ENCODE results near the gene GFOD2. TPM values are rescaled to one million over a fixed set of nuclear protein-coding genes. Genes with fewer than 3 reads are reported as not detected.

GFOD2 gene
- total RNA-seq, 1 donor from 2014 or later, result 20.3 TPM

- Mint-ChIP-seq H3K36me3 (ENCODE audit: low read depth) (peaks cover 10% of the 10 kb centered on the region), H3K9me3 (no peaks in the 10 kb centered on the region), H3K27me3 (ENCODE audit: insufficient read depth) (no peaks in the 10 kb centered on the region), H3K4me1 (ENCODE audit: low read depth) (no peaks in the 10 kb centered on the region), H3K4me3 (no peak overlapping the region), H3K27ac (no peak overlapping the region)
- no peak for DNase-seq (ENCODE audit: low spot score)
- intact Hi-C loops (cut with micrococcal nuclease), result no loop called here
Observed at GRCh38 chr16:67679935-67680897, 38.9 kb downstream of the GFOD2 start.

- no peak for DNase-seq (ENCODE audit: low spot score)
- Mint-ChIP-seq H3K36me3 (ENCODE audit: low read depth) (peaks cover 6% of the 10 kb centered on the region), H3K27me3 (ENCODE audit: insufficient read depth) (no peaks in the 10 kb centered on the region), H3K9me3 (no peaks in the 10 kb centered on the region), H3K27ac (no peak overlapping the region), H3K4me3 (no peak overlapping the region), H3K4me1 (ENCODE audit: low read depth) (no peaks in the 10 kb centered on the region)
- intact Hi-C loops (cut with micrococcal nuclease), result no loop called here
Observed at GRCh38 chr16:67678354-67679023, 40.6 kb downstream of the GFOD2 start.

GRCh38 chr16:67677712-67678111 lies 41.4 kb downstream of the GFOD2 start:
- no peak overlapping the region for H3K4me3 Mint-ChIP-seq
- DNase-seq (ENCODE audit: low spot score), result no peak
- H3K36me3 Mint-ChIP-seq (ENCODE audit: low read depth), result peaks cover 3% of the 10 kb centered on the region
- no peaks in the 10 kb centered on the region for H3K4me1 Mint-ChIP-seq (ENCODE audit: low read depth)
- H3K27ac Mint-ChIP-seq, result no peak overlapping the region
- no peaks in the 10 kb centered on the region for H3K9me3 Mint-ChIP-seq
- no peaks in the 10 kb centered on the region for H3K27me3 Mint-ChIP-seq (ENCODE audit: insufficient read depth)
- intact Hi-C loops (cut with micrococcal nuclease), result no loop called here

- Mint-ChIP-seq H3K27me3 (ENCODE audit: insufficient read depth) (no peaks in the 10 kb centered on the region), H3K36me3 (ENCODE audit: low read depth) (no peaks in the 10 kb centered on the region)
Observed at GRCh38 chr16:67676939-67677338, 42.2 kb downstream of the GFOD2 start.

GRCh38 chr16:67676516-67676915 lies 42.6 kb downstream of the GFOD2 start:
- Mint-ChIP-seq H3K4me1 (ENCODE audit: low read depth) (no peaks in the 10 kb centered on the region), H3K27ac (no peak overlapping the region), H3K36me3 (ENCODE audit: low read depth) (no peaks in the 10 kb centered on the region), H3K4me3 (no peak overlapping the region), H3K27me3 (ENCODE audit: insufficient read depth) (no peaks in the 10 kb centered on the region), H3K9me3 (no peaks in the 10 kb centered on the region)
- DNase-seq (ENCODE audit: low spot score), result no peak
- intact Hi-C loops (cut with micrococcal nuclease), result no loop called here

More at GRCh38 chr16:67676939-67677338, 42.2 kb downstream of the GFOD2 start:
- Mint-ChIP-seq H3K9me3 (no peaks in the 10 kb centered on the region), H3K4me1 (ENCODE audit: low read depth) (no peaks in the 10 kb centered on the region), H3K27ac (no peak overlapping the region), H3K4me3 (no peak overlapping the region)
- no peak for DNase-seq (ENCODE audit: low spot score)
- intact Hi-C loops (cut with micrococcal nuclease), result no loop called here

- no peak for DNase-seq (ENCODE audit: low spot score)
- H3K4me3 Mint-ChIP-seq, result no peak overlapping the region
- no peaks in the 10 kb centered on the region for H3K27me3 Mint-ChIP-seq (ENCODE audit: insufficient read depth)
- H3K9me3 Mint-ChIP-seq, result no peaks in the 10 kb centered on the region
- intact Hi-C loops (cut with micrococcal nuclease), result no loop called here
- no peaks in the 10 kb centered on the region for H3K36me3 Mint-ChIP-seq (ENCODE audit: low read depth)
- no peaks in the 10 kb centered on the region for H3K4me1 Mint-ChIP-seq (ENCODE audit: low read depth)
- H3K27ac Mint-ChIP-seq, result no peak overlapping the region
Observed at GRCh38 chr16:67675999-67676398, 43.1 kb downstream of the GFOD2 start.

- H3K4me3 Mint-ChIP-seq, result no peak overlapping the region
- intact Hi-C loops (cut with micrococcal nuclease), result no loop called here
- H3K27ac Mint-ChIP-seq, result no peak overlapping the region
- H3K27me3 Mint-ChIP-seq (ENCODE audit: insufficient read depth), result no peaks in the 10 kb centered on the region
- DNase-seq (ENCODE audit: low spot score), result no peak
- H3K36me3 Mint-ChIP-seq (ENCODE audit: low read depth), result no peaks in the 10 kb centered on the region
- H3K9me3 Mint-ChIP-seq, result no peaks in the 10 kb centered on the region
- H3K4me1 Mint-ChIP-seq (ENCODE audit: low read depth), result no peaks in the 10 kb centered on the region
Observed at GRCh38 chr16:67675579-67675935, 43.6 kb downstream of the GFOD2 start.

- Mint-ChIP-seq H3K27me3 (ENCODE audit: insufficient read depth) (no peaks in the 10 kb centered on the region), H3K4me1 (ENCODE audit: low read depth) (no peaks in the 10 kb centered on the region), H3K4me3 (no peak overlapping the region), H3K27ac (no peak overlapping the region), H3K9me3 (no peaks in the 10 kb centered on the region), H3K36me3 (ENCODE audit: low read depth) (no peaks in the 10 kb centered on the region)
- intact Hi-C loops (cut with micrococcal nuclease), result no loop called here
- DNase-seq (ENCODE audit: low spot score), result no peak
Observed at GRCh38 chr16:67674851-67675578, 44.1 kb downstream of the GFOD2 start.

GRCh38 chr16:67673712-67674580 lies 45.2 kb downstream of the GFOD2 start:
- peak overlapping the region; percentile 12 for H3K27ac Mint-ChIP-seq
- intact Hi-C loops (cut with micrococcal nuclease), result loop anchor here (2.0 kb wide), 1 partner anchor 255 kb away; no protein-coding TSS in a partner anchor

GRCh38 chr16:67672739-67673662 lies 46.1 kb downstream of the GFOD2 start:
- DNase-seq (ENCODE audit: low spot score), result no peak
- Mint-ChIP-seq H3K36me3 (ENCODE audit: low read depth) (no peaks in the 10 kb centered on the region), H3K4me1 (ENCODE audit: low read depth) (no peaks in the 10 kb centered on the region), H3K27ac (no peak overlapping the region), H3K9me3 (no peaks in the 10 kb centered on the region), H3K4me3 (no peak overlapping the region), H3K27me3 (ENCODE audit: insufficient read depth) (no peaks in the 10 kb centered on the region)
- intact Hi-C loops (cut with micrococcal nuclease), result loop anchor here (1.0 to 2.0 kb wide), 2 partner anchors 143 to 256 kb away; no protein-coding TSS in a partner anchor

More at GRCh38 chr16:67673712-67674580, 45.2 kb downstream of the GFOD2 start:
- no peaks in the 10 kb centered on the region for H3K9me3 Mint-ChIP-seq
- H3K36me3 Mint-ChIP-seq (ENCODE audit: low read depth), result no peaks in the 10 kb centered on the region
- H3K4me3 Mint-ChIP-seq, result no peak overlapping the region
- H3K4me1 Mint-ChIP-seq (ENCODE audit: low read depth), result no peaks in the 10 kb centered on the region
- H3K27me3 Mint-ChIP-seq (ENCODE audit: insufficient read depth), result no peaks in the 10 kb centered on the region
- DNase-seq (ENCODE audit: low spot score), result no peak

- intact Hi-C loops (cut with micrococcal nuclease), result loop anchor here (1.0 to 2.0 kb wide), 2 partner anchors 144 to 256 kb away; no protein-coding TSS in a partner anchor
- DNase-seq (ENCODE audit: low spot score), result no peak
- Mint-ChIP-seq H3K4me3 (no peak overlapping the region), H3K4me1 (ENCODE audit: low read depth) (no peaks in the 10 kb centered on the region), H3K27me3 (ENCODE audit: insufficient read depth) (no peaks in the 10 kb centered on the region), H3K9me3 (no peaks in the 10 kb centered on the region), H3K36me3 (ENCODE audit: low read depth) (no peaks in the 10 kb centered on the region), H3K27ac (no peak overlapping the region)
Observed at GRCh38 chr16:67672306-67672705, 46.8 kb downstream of the GFOD2 start.

Measured in activated T-helper 1 cell treated with anti-CD3 and anti-CD28 coated beads, Interleukin-12 subunit alpha, Interleukin-12 subunit beta, Interleukin-2, Interleukin-4 antibody, amounts not matched to agents 30 ng/mL and 10 ng/mL and 1 ng/mL, durations not matched to agents 14 hours and 24 hours and 36 hours (primary cell).